Epidermal melanocyte (primary cell): ENCODE results near the gene HSPB8.

ENCODE experiments used
- DNase-seq: peaks from one replicate; pipeline ENCODE4 v3.0.0; 2011; ENCODE audit warnings: low spot score; ENCODE audit not compliant: insufficient read length

The HSPB8 gene

GRCh38 chr12:119169150-119169549 lies 9.6 kb upstream of the HSPB8 start:
- no peak for DNase-seq

GRCh38 chr12:119171291-119171690 lies 7.4 kb upstream of the HSPB8 start:
- no peak for DNase-seq

- no peak for DNase-seq
Observed at GRCh38 chr12:119171691-119172425, 6.9 kb upstream of the HSPB8 start.

GRCh38 chr12:119175081-119175480 lies 3.6 kb upstream of the HSPB8 start:
- DNase-seq, result no peak

- DNase-seq, result no peak
Observed at GRCh38 chr12:119176267-119177055, 2.3 kb upstream of the HSPB8 start.

GRCh38 chr12:119177056-119177325 lies 1.7 kb upstream of the HSPB8 start:
- DNase-seq, result no peak

- DNase-seq, result no peak
Observed at GRCh38 chr12:119177724-119178380, 879 bp upstream of the HSPB8 start.

GRCh38 chr12:119179335-119180021 lies 747 bp downstream of the HSPB8 start:
- no peak for DNase-seq

GRCh38 chr12:119180380-119181040 lies 1.8 kb downstream of the HSPB8 start:
- DNase-seq, result no peak

- no peak for DNase-seq
Observed at GRCh38 chr12:119181202-119181601, 2.5 kb downstream of the HSPB8 start.

- no peak for DNase-seq
Observed at GRCh38 chr12:119181944-119182343, 3.2 kb downstream of the HSPB8 start.

- peak; percentile 45 for DNase-seq
Observed at GRCh38 chr12:119182701-119183493, 4.2 kb downstream of the HSPB8 start.

- DNase-seq, result no peak
Observed at GRCh38 chr12:119183942-119184695, 5.4 kb downstream of the HSPB8 start.

- DNase-seq, result no peak
Observed at GRCh38 chr12:119195256-119195655, 16.5 kb downstream of the HSPB8 start.

GRCh38 chr12:119198440-119198839 lies 19.7 kb downstream of the HSPB8 start:
- DNase-seq, result no peak

- no peak for DNase-seq
Observed at GRCh38 chr12:119200601-119201000, 21.9 kb downstream of the HSPB8 start.

GRCh38 chr12:119201789-119202543 lies 23.2 kb downstream of the HSPB8 start:
- no peak for DNase-seq

GRCh38 chr12:119202544-119202943 lies 23.8 kb downstream of the HSPB8 start:
- DNase-seq, result no peak

- no peak for DNase-seq
Observed at GRCh38 chr12:119204131-119204530, 25.4 kb downstream of the HSPB8 start.
